ENCODE data around the gene IGF2BP2. TPM values are rescaled to one million over a fixed set of nuclear protein-coding genes. Genes with fewer than 3 reads are reported as not detected.

Gene IGF2BP2
- total and polyA plus RNA-seq, 8 donors = 4.0 to 303 (median 29.0) TPM

DNA sequence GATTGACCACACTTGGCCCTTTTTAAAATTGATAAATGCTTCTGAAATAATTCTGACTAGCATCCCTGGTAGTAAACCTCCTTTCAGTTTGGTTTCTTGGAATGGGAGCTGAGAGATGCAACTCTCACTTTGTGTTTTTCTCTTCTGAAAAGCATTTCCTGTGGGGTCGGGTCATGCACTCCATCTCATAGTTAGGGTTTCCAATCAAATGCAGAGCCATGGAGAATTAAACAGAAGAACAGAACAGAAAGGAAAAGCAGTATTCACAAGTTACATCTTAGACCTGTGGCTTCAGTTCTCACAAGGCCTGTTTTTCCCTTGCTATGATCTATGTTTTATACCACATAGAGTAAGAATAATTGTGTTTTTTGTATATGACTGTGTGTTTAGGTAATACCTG lies 199.1 kb downstream of the IGF2BP2 start:
- Histone ChIP-seq H3K4me1 (peaks cover 8 to 16% (median 12%) of the 10 kb centered on the region in 4 donors), H3K4me3 (no peak overlapping the region), H3K9me3 (no peaks in the 10 kb centered on the region), H3K36me3 (peaks cover 40 to 96% (median 95%) of the 10 kb centered on the region in 4 donors), H3K27ac (no peak overlapping the region), H3K27me3 (no peaks in the 10 kb centered on the region)
- DNase-seq = no peak
- WGBS, 5 donors = 70 to 81% (median 75%) methylated on average over 1 of the region's 1 CpG
- TF ChIP-seq, protein P1, sequence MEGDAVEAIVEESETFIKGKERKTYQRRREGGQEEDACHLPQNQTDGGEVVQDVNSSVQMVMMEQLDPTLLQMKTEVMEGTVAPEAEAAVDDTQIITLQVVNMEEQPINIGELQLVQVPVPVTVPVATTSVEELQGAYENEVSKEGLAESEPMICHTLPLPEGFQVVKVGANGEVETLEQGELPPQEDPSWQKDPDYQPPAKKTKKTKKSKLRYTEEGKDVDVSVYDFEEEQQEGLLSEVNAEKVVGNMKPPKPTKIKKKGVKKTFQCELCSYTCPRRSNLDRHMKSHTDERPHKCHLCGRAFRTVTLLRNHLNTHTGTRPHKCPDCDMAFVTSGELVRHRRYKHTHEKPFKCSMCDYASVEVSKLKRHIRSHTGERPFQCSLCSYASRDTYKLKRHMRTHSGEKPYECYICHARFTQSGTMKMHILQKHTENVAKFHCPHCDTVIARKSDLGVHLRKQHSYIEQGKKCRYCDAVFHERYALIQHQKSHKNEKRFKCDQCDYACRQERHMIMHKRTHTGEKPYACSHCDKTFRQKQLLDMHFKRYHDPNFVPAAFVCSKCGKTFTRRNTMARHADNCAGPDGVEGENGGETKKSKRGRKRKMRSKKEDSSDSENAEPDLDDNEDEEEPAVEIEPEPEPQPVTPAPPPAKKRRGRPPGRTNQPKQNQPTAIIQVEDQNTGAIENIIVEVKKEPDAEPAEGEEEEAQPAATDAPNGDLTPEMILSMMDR (IDR thresholded peaks at IDR 0.05) = no peak
- TF ChIP-seq POLR2AphosphoS5 (IDR thresholded peaks at IDR 0.05) (no peak), POLR2A (IDR thresholded peaks at IDR 0.05) (no peak), EP300 (IDR thresholded peaks at IDR 0.05) (no peak)
- intact Hi-C loops (cut with DNase I; ENCODE audit: low total_unique reads) = no loop called here

DNA sequence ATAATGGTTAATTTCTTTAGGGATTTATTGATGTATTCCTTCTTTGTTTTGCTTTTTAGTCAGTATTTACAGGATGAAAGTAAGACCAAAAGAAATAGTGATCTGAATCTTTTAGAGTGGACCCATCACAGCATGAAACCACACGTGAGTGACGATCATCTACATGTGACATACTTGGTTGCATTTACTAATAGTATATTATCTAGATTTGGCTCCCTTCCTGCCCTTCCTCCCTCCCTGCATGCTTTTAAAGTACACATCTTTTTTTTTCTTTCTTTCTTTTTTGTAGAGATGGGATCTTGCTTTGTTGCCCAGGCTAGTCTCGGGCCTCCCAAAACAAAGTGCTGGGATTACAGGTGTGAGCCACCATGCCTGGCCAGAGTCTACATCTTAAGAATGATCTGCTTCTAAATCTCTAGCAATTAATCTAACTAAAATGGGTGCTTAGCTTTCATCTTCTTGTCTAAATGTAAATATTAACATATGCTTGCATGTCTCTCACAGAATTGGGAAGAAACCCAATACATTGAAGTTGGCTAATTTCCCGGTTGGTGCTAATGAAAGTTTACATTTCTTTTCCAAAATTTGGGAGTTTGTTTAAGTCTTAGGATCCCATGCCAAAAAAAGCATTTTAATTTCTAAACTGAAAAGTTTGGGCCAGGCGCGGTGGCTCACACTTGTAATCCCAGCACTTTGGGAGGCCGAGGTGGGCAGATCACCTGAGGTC lies 200.7 kb downstream of the IGF2BP2 start:
- peaks cover 36 to 97% (median 96%) of the 10 kb centered on the region in 4 donors for H3K36me3 ChIP-seq

DNA sequence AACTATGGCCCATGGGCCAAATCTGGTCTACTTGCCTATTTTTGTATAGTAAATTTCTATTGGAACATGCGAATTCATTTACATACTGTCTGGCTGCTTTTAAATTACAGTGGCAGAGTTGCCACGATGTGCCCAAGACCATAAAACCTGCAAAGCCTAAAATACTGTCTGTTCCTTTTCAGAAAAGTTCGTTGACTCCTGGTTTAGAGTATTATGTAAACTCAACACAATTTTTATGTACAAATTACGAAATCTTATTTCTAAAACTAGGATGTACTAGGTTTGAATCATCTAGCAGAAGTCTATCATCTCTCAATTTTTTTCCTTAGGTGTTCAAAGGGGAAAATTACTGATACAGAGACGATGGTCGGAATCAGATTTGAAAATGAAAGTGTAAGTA lies 211.8 kb downstream of the IGF2BP2 start:
- H3K27me3 ChIP-seq = no peaks in the 10 kb centered on the region
- peaks cover 59 to 100% (median 100%) of the 10 kb centered on the region in 4 donors for H3K36me3 ChIP-seq
- H3K4me3 ChIP-seq = no peak overlapping the region
- H3K9me3 ChIP-seq = no peaks in the 10 kb centered on the region
- no peak overlapping the region for H3K27ac ChIP-seq
- no peaks in the 10 kb centered on the region for H3K4me1 ChIP-seq
- TF ChIP-seq POLR2AphosphoS5 (IDR thresholded peaks at IDR 0.05) = no peak
- no peak for TF ChIP-seq EP300 (IDR thresholded peaks at IDR 0.05)
- no peak for TF ChIP-seq POLR2A (IDR thresholded peaks at IDR 0.05)
- TF ChIP-seq, protein P1 (IDR thresholded peaks at IDR 0.05) = no peak
- DNase-seq = no peak
- WGBS, 5 donors = 74 to 84% (median 82%) methylated on average over 6 of the region's 6 CpGs
- intact Hi-C loops (cut with DNase I; ENCODE audit: low total_unique reads) = no loop called here

More for the DNA sequence above, 200.7 kb downstream of the IGF2BP2 start:
- 69 to 83% (median 77%) methylated on average over 7 of the region's 7 CpGs for WGBS, 5 donors
- TF ChIP-seq, protein P1 (IDR thresholded peaks at IDR 0.05) = no peak
- TF ChIP-seq POLR2A (IDR thresholded peaks at IDR 0.05) = no peak
- no peak for TF ChIP-seq POLR2AphosphoS5 (IDR thresholded peaks at IDR 0.05)
- TF ChIP-seq EP300 (IDR thresholded peaks at IDR 0.05) = no peak
- no peak for DNase-seq
- H3K9me3 ChIP-seq = no peaks in the 10 kb centered on the region
- H3K4me3 ChIP-seq = no peak overlapping the region
- intact Hi-C loops (cut with DNase I; ENCODE audit: low total_unique reads) = no loop called here
- H3K27me3 ChIP-seq = no peaks in the 10 kb centered on the region
- H3K4me1 ChIP-seq = no peaks in the 10 kb centered on the region
- no peak overlapping the region for H3K27ac ChIP-seq

DNA sequence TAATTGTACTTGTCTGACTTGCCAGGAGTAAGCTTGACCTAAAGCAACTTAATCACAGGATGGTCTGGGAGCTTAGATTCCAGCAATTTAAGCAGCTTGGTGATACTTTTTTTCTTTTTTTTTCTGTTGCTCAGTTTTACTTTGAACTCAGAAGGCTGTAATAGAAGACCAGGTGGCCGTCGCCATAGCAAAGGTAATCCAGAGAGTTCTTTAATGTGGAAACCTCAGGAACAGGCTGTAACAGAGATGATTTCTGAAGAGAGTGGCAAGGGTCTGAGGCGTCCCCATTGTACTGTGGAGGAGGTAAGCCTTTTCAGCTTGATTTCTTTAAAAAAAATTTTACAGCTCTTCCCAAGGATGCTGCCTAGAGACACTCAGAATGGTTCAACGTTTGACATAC lies 218.6 kb downstream of the IGF2BP2 start:
- peaks cover 63 to 100% (median 98%) of the 10 kb centered on the region in 4 donors for H3K36me3 ChIP-seq
- no peaks in the 10 kb centered on the region for H3K27me3 ChIP-seq
- WGBS, 5 donors = 82 to 91% (median 86%) methylated on average over 4 of the region's 4 CpGs
- TF ChIP-seq POLR2AphosphoS5 (IDR thresholded peaks at IDR 0.05) (no peak), POLR2A (IDR thresholded peaks at IDR 0.05) (no peak), EP300 (IDR thresholded peaks at IDR 0.05) (no peak)
- TF ChIP-seq, protein P1 (IDR thresholded peaks at IDR 0.05) = no peak
- H3K9me3 ChIP-seq = no peaks in the 10 kb centered on the region
- H3K4me3 ChIP-seq = no peak overlapping the region
- no peak overlapping the region for H3K27ac ChIP-seq
- H3K4me1 ChIP-seq = no peaks in the 10 kb centered on the region
- intact Hi-C loops (cut with DNase I; ENCODE audit: low total_unique reads) = no loop called here
- no peak for DNase-seq
